CD4-positive, alpha-beta T cell treated with Interleukin-4 for 1 hour (primary cell): ENCODE results near the gene COL8A1.
"Not testable (repeated sequence)": the region's sequence is repeated elsewhere in the genome, so short reads cannot be mapped to it uniquely, and the experiment has no call there.

ENCODE experiments used
- DNase-seq, 2 donors: peaks; one replicate each; pipeline ENCODE4 v3.0.0-alpha.2; 2020 to 2022

The COL8A1 gene

DNA sequence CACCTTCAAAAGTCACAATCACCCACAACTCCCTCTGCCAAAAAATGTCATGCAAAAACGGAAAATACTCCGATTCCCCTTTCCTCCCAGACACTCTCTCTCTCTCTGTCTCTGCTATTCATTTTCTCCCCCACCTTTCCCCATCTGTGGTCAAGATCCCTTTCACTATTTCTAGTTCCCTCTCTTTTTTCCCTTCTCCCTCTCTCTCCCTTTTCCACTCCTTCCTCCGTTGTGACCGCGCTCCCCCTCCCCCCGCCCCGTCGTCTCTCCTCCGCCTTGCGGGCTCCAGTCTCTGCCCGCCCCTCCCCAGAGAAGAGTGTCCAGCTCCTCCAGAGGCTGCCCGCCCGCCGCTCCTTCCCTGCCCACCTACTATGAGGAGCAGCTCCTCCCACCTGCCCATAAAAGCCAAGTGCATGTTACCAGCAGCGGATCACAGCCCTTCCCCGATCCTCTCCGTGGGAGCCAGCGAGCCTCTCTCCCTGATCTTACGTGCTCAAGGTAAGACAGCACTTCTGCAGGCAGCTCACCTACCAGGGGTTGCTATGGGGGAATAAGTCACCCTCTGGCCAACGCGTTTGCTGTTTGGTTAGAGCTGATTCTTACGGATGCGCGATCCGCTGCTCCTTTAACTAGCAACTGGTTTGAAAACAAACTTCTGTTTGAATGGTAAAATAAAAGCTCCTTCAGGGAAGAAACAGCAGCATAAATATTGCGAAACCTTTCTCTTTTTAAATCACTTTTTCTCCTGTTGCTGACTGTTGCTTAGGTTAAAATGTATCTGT lies at the start of gene COL8A1:
Gene COL8A1 (plus strand): TSS at position 428 of the 782 bp plus-strand sequence. CDS start 152,089 bp downstream, outside the sequence.
- DNase-seq, result no peak

DNA sequence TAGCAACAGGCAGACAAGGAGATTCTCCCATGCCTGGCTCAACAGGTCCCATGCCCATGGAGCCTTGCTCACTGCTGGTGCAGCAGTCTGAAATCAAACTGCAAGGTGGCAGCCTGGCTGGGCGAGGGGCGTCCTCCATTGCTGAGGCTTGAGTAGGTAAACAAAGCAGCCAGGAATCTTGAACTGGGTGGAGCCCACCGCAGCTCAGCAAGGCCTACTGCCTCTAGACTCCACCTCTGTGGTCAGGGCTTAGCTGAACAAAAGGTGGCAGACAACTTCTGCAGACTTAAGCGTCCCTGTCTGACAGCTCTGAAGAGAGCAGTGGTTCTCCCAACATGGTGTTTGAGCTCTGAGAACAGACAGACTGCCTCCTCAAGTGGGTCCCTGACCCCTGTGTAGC lies 49.2 kb upstream of the COL8A1 start:
- DNase-seq, result not testable (repeated sequence)

DNA sequence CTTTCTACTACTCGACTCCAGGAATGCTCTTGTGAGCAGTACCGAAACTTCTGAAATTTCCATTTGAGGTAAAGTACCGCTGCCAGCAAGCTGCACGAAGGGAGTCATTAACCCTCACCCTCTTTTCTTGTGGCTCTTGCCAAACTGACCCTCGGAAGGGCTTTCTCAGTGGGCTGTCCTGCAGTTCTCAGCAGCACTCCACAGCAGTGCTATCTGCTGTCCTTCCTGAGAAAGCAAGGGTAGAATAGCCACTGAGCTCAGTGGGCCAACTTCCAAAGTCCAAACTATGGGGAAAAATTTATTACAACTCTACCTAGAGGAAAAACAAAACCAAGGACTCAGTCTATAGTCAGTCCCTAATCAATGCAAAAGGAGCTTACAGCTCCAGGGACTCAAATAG lies 38.5 kb upstream of the COL8A1 start:
- no peak for DNase-seq

DNA sequence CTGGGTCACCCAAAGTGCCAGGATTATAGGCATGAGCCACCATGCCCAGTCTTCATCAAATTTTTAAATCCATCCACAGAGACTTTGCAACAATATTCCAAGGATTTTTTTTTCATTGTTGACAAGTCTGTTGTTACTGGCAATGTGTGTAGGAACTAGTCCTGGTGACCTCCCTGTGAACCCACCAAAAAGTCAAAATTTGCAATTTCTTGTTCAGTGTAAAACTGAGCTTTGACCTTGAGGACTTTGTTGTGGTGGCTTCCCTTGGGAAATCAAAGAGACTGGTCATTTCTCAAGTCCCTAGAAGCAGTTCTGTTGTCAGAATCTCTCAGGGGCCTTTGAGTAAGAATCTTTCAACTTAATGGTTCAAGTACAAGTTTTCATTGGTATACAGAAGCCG lies 36.9 kb upstream of the COL8A1 start:
- DNase-seq, result no peak

DNA sequence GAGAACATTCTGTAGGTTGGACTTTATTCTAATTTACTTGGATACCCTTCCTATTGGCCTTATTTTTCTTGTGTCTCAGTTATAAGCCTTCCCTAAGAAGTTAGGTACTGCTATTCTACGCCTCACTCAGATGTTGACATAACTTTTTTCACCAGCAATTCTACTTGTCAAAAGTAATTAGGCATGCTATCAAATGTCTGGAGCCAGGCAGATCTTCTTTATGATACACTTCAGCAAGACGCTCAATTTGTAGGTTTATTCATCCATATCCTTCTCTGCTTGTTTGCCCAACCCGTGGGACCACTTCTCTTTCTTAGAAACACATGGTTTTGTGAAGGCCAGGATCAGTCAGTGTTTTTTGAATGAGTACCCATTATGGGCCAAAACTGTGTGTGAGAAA lies 36.2 kb upstream of the COL8A1 start:
- no peak for DNase-seq

DNA sequence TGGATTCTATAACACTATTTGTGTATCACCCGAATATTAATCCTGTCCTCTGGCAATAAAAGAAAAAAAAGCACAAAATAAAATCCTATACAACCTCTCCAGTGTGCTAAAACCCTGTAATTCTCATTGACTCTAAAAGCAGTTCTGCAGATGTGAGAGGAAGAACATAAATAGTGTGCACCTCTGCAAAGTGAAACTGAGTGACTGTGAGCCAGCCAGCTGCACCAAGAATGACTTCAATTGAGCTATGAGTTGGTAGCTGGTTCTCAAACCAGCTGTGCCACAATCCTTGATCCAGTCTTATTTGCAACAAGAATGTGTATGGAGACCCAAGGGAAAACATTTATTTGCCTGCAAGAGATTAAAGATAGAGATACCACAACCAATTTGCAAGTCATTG lies 31.2 kb upstream of the COL8A1 start:
- DNase-seq, result no peak

DNA sequence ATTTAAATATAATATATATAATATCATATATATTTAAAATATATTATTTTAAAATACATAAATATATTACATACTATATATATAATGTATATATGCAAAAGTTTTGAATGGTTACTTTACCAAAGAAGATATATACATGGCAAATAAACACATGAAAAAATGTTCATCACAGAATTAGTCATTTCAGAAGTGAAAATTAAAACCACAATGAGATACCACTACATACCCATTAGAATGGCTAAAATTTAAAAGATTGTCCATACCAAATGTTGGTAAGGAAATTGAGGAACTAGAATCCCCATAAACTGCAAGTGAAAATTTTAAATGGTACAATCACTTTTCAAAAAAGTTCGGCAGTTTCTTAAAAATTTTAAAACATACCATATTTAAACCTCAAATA lies 23.6 kb upstream of the COL8A1 start:
- no peak for DNase-seq

DNA sequence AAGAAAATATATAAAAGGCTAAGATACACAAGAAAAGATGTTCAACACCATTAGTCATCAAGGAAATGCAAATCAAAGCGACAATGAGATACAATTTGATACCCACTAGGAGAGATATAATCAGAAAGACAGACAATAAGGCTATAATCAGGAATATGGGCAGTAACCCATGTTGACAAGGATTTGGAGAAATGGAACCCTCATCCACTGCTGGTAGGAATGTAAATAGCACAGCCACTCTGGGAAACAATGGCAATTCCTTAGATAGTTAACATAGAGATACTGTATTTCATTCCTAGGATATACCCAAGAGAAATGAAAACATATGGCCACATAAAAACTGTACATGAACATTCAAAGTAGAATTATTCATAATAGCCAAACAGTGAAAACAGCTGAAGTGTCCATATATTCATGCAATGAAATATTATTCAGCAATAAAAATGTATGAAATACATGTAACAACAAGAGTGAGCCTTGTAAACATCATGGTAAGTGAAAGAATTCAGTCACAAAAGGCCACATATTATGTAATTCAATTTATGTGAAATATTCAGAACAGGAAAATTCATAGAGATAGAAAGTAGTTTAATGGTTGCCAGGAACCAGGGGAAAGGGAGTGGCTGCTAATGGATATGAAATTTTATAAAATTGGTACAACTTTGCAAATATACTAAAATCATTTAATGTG lies 18.2 kb upstream of the COL8A1 start:
- no peak for DNase-seq

DNA sequence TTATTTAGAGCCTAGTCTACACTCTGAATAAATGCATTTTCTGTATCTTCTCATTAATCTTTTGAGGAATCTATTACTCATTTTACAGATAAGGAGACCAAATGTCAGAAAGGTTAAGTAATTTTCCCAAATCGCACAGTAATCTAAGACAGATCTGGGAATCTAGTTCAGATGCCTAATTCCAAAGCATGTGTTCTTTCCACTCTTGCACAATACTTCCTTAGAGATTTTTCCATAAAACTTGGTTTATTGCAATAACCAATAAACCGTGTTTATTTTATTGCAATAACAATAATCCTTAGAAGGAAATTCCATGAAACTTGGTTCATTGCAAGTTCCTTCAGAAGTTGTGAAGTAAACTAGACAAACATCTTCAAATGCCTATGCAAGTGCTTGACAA lies 17.4 kb upstream of the COL8A1 start:
- DNase-seq, result no peak

DNA sequence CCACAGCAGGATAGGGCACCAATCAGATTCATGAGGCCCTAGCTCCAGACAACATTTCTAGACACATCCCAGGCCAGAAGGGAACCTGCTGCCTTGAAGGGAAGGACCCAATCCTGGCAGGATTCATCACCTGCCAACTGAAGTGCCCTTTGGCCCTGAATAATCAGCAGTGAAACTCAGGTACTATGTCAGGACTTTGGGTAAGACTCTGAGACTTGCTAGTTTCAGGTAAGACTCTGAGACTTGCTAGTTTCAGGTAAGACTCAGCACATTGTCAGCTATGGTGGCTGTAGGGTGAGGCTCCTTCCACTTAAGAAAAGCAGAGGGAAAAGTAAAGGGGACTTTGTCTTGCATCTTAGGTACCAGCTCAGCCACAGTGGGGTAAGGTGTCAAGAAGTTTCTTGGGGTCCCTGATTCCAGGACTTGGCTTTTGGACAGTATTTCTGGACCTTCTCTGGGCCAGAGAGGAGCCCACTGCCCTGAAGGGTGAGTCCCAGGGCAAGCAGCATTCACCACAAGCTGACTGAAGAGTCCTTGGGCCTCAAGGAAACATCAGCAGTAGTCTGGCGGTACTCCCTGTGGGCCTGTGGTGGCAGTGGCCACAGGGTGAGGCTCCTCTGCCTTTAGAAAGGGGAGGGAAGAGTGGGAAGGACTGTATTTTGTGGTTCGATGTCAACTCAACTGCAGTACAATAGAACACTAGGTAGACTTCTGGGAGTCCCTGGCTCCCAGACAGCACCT lies 13.7 kb upstream of the COL8A1 start:
- DNase-seq, result no peak

DNA sequence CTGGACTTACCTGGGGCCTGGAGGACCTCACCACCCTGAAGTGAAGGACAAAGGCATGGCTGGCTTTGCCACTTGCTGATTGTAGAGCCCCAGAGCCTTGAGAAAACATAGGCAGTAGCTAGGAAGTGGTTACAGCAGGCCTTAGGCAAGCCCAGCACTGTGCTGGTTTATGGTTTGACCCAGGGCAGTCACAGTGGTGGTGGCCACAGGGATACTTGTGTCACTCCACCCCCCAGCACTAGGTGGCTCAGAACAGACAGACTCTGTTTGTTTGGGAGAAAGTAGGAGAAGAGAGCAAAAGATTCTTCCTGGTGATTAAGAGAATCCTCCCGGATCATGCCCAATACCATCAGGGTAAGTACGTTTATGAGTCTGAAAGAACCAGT lies 13.2 kb upstream of the COL8A1 start:
- no peak for DNase-seq

DNA sequence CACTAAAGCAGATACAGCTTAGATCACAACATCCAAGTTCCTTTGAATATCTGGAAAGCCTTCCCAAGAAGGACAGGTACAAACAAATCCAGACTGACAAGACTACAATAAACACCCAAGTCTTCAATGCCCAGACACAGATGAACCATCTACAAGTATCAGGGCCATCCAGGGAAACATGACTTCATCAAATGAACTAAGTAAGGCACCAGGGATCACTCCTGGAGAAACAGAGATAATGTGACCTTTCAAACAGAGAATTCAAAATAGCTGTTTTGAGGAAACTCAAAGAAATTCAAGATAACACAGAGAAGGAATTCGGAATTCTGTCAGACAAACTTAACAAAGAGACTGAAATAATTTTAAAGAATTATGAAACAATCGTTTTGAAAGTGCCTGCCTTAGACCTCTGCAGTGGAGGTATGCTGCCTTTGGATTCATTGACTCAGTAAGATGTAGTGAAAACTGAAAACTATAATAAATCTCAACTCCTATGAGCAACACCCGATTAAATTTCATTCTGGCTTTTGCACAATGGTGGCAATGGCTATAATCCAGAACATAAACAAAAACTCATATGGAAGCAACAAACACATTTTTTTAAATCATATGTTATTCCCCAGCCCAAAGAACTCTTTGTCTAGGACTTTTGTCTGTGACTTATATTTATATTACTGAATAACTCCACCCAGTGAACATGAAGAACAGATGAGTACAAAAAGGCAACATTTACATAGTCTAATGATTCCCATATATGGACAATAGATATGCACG lies 12.6 kb upstream of the COL8A1 start:
- DNase-seq, result no peak

DNA sequence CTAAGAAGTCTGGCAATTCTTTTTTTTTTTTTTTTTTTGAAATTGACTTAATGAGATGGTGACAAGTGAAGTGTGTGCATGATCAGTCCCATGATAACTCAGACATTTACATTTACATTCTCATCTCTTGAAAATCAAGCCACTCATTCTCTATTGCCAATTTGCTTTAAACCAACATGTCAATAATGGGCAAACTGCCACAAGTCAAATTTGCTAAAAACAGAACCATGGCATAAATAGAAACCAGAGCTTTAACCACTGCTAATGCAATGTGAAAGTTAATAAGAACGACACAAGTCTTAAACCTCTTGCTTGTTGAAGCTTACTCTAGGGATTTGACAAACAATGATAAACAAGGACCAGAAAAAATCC lies 12.0 kb upstream of the COL8A1 start:
- no peak for DNase-seq

DNA sequence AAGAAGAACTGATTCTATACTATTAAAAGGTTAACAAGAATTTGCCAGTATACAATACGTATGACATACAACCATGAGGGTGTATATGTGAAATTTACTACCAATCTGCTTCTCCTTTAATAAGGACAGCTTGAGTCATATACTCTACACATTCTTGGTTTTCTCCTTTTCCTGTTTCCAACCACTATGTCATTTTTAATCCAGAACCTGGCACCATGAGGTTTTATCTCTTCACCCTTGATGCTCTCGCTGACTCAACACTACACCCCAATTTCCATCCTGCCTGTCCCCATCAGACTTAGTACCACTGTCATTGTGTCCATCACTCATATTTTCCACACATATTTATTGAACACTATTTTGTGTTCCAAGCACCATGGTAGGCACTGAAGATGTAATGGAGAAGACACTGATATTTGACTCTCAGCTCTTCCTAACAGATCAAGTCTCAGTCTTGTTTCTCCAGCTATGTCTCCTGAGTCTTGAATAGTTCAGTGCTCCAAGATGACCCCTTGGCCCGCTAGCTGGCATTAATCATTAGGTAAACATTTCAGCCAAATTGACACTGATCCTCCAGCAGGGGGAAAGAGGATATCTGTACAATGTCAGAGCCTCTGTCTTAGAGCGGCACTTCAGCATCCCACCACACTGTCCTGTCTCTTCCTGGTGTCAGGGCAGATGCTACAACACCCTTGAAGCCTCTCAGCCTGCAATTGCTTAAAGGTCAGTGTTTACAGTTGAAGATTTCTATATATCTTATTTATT lies 11.2 kb upstream of the COL8A1 start:
- no peak for DNase-seq

DNA sequence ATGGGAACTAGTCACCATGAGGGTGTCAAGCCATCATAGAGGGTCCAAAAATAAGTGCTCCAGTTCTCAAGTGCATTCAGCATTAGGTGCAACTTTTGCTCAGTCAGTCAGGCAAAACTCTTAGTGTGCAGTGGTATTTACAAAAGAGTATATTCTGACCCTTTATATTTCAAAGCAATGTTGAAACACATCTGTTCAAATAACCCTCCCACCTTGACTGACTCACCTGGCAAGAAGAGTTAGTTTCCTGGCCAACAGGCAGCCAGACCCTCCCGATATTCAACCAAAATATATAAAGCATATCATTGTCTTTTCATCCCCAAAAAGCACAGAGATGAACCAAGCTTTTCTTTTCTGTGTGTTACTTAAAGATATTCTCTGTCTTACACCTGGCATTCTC lies 7.6 kb upstream of the COL8A1 start:
- DNase-seq, result no peak

DNA sequence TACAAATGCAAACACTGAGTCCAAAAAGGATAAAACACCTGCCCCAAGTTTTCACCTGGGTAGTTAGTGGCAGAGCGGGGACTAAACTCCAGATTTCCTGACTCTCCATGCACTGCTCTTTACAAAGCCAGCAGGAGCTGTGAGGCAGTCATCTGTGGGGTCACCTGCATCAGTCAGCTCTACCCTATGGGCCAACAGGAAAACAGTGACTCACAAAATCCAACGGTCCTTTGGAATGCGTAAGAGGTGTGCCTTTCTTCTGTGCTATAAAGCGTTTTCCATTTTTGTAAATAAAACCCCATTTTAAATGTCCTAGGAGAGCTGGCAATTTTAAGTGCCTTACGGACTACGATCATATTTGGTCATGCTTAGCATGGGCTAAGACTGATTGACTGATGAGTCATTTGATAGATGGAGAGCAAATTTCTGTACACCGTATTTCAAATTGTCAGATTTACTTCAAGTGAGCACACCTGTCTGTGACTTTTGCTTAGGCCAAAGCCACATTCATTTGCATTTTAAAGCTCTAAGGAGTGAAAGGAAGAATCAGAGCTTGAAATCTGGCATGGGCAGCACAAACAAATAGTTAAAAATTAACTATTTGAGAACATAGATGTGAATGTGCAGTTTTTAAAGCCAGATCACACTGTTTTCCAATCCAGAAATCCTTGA lies 4.4 kb upstream of the COL8A1 start:
- no peak for DNase-seq

DNA sequence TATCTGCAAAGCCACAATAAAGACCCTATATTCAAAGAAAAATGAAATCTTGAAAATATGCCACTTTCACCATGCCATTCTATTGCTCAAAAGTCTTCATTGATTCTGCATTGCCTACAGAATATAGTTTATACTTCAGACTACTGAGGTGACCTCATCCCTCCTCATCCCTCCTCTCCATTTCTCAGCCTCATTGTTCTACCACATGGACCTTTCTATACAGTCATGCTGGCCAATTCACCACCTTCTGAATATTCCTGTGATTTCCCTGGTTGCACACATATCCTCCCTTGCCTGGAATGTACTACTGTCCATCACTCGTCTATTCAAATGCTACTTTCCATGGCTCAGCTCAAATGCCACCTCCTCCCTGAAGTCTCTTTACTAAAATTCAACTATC lies 3.5 kb upstream of the COL8A1 start:
- no peak for DNase-seq

DNA sequence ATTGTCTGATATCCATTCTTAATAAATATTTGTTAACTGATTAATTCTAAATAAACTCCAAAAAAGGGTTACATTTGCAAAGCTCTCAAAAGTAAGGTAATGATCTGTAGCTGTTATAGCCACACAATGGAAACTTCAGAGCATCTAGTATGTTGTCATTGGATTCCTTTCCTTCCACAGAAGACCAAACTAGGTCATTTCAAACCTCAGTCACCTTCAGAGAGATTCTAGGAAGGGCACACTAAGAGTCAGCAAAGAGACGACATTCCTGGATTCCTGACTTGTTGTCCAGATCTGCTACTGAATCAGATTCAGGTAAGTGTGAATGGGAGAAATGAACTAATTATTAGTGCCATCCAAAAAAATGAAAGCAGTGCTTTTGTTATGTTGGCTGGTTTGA lies 3.0 kb upstream of the COL8A1 start:
- no peak for DNase-seq

DNA sequence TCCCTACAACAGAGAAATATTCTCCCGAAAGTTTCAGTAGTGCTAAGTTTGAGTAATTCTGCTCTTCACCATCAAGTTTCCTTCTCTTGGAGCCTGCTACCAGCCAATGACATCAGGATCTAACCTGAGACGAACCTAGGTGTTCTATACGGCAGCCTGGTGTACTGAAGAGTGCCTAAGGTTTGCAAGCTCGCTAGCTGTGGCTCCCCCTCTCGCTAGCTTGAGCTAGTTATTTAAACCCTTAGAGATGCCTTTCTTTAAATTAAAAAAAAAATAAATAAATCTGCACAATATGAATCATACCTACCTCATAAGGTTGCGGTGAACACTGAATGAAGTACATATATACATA lies 1.4 kb upstream of the COL8A1 start:
- DNase-seq, result no peak

DNA sequence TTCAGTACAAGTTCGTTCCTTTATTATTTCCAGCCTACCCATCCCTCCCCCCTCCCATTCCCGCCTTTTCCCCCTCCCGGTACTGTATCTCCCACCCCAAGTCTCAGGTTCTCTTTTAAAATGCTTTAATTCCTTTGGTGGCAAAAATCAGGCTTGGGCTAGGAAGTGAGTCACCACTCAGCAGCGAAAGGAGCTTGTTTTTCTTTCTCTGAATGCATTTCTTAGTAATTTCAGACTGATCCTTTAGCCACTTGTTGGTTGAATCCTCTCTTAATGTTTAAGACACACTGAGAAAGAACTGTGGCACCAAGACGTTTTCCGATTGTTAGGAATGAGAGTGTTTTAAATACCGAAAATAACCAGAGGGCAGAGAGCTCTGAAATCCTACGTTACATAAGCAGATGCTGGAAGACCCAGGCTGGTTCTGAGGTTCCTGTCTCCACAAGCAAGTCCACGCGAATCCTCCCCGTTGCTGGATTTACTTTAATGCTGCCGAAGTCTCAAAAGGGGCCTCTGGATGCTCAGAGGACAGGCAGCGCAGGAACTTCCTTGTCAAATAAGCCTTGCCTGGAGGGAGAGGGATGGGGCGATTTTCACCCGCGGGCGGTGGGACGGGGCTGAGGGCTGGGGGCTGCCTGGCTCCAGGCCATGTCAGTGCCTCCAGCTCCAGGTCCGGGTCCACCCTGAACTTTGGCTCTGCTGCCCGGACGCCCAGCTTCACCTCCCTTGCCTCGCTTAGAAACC lies 854 bp upstream of the COL8A1 start:
- no peak for DNase-seq

DNA sequence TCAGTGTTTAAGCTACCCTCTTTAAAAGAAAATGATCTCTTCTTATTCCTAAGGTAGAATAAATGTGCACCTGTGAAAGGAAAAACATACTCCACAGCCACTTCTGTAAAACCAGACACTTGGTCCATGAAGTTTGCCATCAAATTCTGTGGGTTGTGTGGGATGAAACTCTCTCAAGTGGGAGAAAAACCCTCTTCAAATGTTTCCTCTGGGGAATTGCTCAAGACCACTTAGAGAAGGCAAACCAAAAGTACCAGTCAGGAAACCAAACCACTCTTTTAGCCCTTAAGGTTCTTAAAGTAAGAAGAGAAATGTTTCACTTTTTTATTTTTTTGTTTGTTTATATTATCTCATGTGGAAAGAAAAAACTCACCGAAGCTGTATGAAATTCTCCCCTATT lies 1.2 kb downstream of the COL8A1 start:
- no peak for DNase-seq
